T-cell (primary cell): ENCODE measurements around the gene ZBTB42. TPM values are rescaled to one million over a fixed set of nuclear protein-coding genes. Genes with fewer than 3 reads are reported as not detected.

Experiments
- ATAC-seq, 4 experiments: fragments of 200-7000 bp in 3 of 4; fragments of 150-1000 bp in 1 of 4; cut with Tn5 transposase; replicated peaks in 1 of 4; 1 replicate in 3 of 4; 2 replicates in 1 of 4; pipeline ENCODE4 v1.10.0; 2021; ENCODE audit warnings: moderate library complexity in 3 of 4, mild to moderate bottlenecking in 2 of 4, moderate number of reproducible peaks in 1 of 4
- CTCF ChIA-PET, 2 donors: fragments of 300-600 bp; sonication (Branson Sonifier 250); formaldehyde crosslinking; loops; one replicate each; lab custom pipeline; 2022; ENCODE audit warnings: antibody characterized with exemption in 2 of 2; lab: Charles Lee
- POLR2A ChIA-PET, 2 donors: fragments of 300-600 bp; sonication (Branson Sonifier 250); formaldehyde crosslinking; loops; one replicate each; lab custom pipeline; 2022; ENCODE audit warnings: antibody characterized with exemption in 2 of 2; lab: Charles Lee
- DNase-seq, 35 experiments: peaks; one replicate each; pipeline versions ENCODE4 v3.0.0 to v3.0.0-alpha.2; 2013 to 2023
- H3K27ac ChIP-seq: one replicate; pipeline ENCODE4 v1.5.1; 2013; ENCODE audit warnings: low read length
- H3K27me3 ChIP-seq, 2 experiments: replicated peaks in 1 of 2; 1 replicate in 1 of 2; 2 replicates in 1 of 2; pipeline versions ENCODE4 v1.6.1 to v1.7.0; 2013; ENCODE audit warnings: low read length in 1 of 2, mixed read lengths in 1 of 2; ENCODE audit not compliant: control insufficient read depth in 2 of 2, insufficient read depth in 2 of 2; ENCODE audit errors: extremely low read depth in 1 of 2
- H3K36me3 ChIP-seq, 2 donors: 1 replicate in 1 of 2; 2 replicates in 1 of 2; pipeline versions ENCODE4 v1.6.1 to v1.7.0; 2013; ENCODE audit warnings: low read length in 1 of 2; ENCODE audit not compliant: control insufficient read depth in 2 of 2, insufficient read depth in 1 of 2; ENCODE audit errors: extremely low read depth in 1 of 2
- H3K4me1 ChIP-seq, 2 experiments: 1 replicate in 1 of 2; 2 replicates in 1 of 2; pipeline versions ENCODE4 v1.6.1 to v1.7.0; 2013; ENCODE audit warnings: low read length in 2 of 2, mixed read lengths in 1 of 2; ENCODE audit not compliant: insufficient read depth in 2 of 2, control insufficient read depth in 1 of 2; ENCODE audit errors: extremely low read depth in 1 of 2
- H3K4me3 ChIP-seq, 2 donors: 1 replicate in 1 of 2; 2 replicates in 1 of 2; pipeline versions ENCODE4 v1.5.1 to v1.7.0; 2013; ENCODE audit warnings: mild to moderate bottlenecking in 2 of 2, low read length in 1 of 2, moderate library complexity in 1 of 2; ENCODE audit not compliant: control insufficient read depth in 1 of 2; ENCODE audit errors: extremely low read depth in 1 of 2
- H3K9me3 ChIP-seq: 2 replicates; pipeline ENCODE4 v1.7.0; 2013
- H3K27ac Mint-ChIP-seq, 2 donors: one replicate each; pipeline ENCODE4 v1.8.0; 2020 to 2021; ENCODE audit warnings: mild to moderate bottlenecking in 2 of 2, mixed read lengths in 2 of 2
- H3K27me3 Mint-ChIP-seq, 2 donors: one replicate each; pipeline ENCODE4 v1.8.0; 2021 to 2022; ENCODE audit warnings: mixed read lengths in 2 of 2
- H3K36me3 Mint-ChIP-seq: one replicate; pipeline ENCODE4 v1.8.0; 2021; ENCODE audit warnings: mixed read lengths
- H3K4me1 Mint-ChIP-seq, 3 donors: one replicate each; pipeline ENCODE4 v1.8.0; 2020 to 2022; ENCODE audit warnings: mixed read lengths in 3 of 3, mild to moderate bottlenecking in 1 of 3
- H3K4me3 Mint-ChIP-seq, 3 donors: one replicate each; pipeline ENCODE4 v1.8.0; 2020 to 2022; ENCODE audit warnings: mild to moderate bottlenecking in 3 of 3, mixed read lengths in 3 of 3, moderate library complexity in 3 of 3
- H3K9me3 Mint-ChIP-seq, 3 donors: one replicate each; pipeline ENCODE4 v1.8.0; 2020 to 2022; ENCODE audit warnings: mixed read lengths in 3 of 3
- WGBS: methylation state at CpG from one replicate; pipeline ENCODE4 v1.1.5; 2013; ENCODE audit warnings: missing lambda C conversion rate; ENCODE audit not compliant: insufficient coverage; 5-methylcytosine and 5-hydroxymethylcytosine counted together
- total RNA-seq, 35 experiments: library from RNA in 6 of 35; stranded (reverse) in 6 of 35; fragments of 120-200 nt in 1 of 35; gene quantifications; one replicate each; pipeline versions ENCODE4 v1.2.1 to v1.2.4 and lab custom pipeline; 2013 to 2026

Gene ZBTB42
- total RNA-seq, 5 donors from 2014 or later (not counting 1 experiment from before 2014, with no cell fraction given), result 3.5 to 10.5 (median 9.4) TPM

- Mint-ChIP-seq H3K4me3 (no peak overlapping the region), H3K27me3 (no peaks in the 10 kb centered on the region), H3K9me3 (peaks cover 0 to 2% (median 0%) of the 10 kb centered on the region in 3 donors), H3K27ac (no peak overlapping the region), H3K4me1 (peaks cover 0 to 10% (median 0%) of the 10 kb centered on the region in 3 donors), H3K36me3 (peaks cover 17% of the 10 kb centered on the region)
- no peaks in the 10 kb centered on the region for H3K9me3 ChIP-seq
- WGBS, result 92% methylated on average over 31 of the region's 34 CpGs
- no peak for ATAC-seq
- ChIA-PET POLR2A (no interaction called here), CTCF (interaction anchor here in 1 of 2 donors (1.2 kb wide), 1 partner anchor 54 kb away, joined by 3 read pairs; no protein-coding TSS in a partner anchor)
- peaks cover 18 to 33% of the 10 kb centered on the region in 2 donors for H3K36me3 ChIP-seq
- no peaks in the 10 kb centered on the region for H3K27me3 ChIP-seq
- peaks cover 0 to 8% of the 10 kb centered on the region in 2 experiments for H3K4me1 ChIP-seq
- H3K4me3 ChIP-seq, result no peak overlapping the region
- no peak for DNase-seq
- H3K27ac ChIP-seq, result no peak overlapping the region
Measured at GRCh38 chr14:104771918-104772706, 28.8 kb upstream of the ZBTB42 start.

- DNase-seq (no peak), ATAC-seq (no peak)
- H3K36me3 Mint-ChIP-seq, result peaks cover 17% of the 10 kb centered on the region
- Histone ChIP-seq H3K36me3 (peaks cover 20 to 30% of the 10 kb centered on the region in 2 donors), H3K4me1 (peaks cover 0 to 8% of the 10 kb centered on the region in 2 experiments), H3K27me3 (no peaks in the 10 kb centered on the region), H3K27ac (no peak overlapping the region), H3K4me3 (no peak overlapping the region), H3K9me3 (no peaks in the 10 kb centered on the region)
- H3K27me3 Mint-ChIP-seq, result no peaks in the 10 kb centered on the region
- POLR2A ChIA-PET, result no interaction called here
- H3K9me3 Mint-ChIP-seq, result peaks cover 0 to 2% (median 0%) of the 10 kb centered on the region in 3 donors
- WGBS, result 98% methylated on average over 37 of the region's 38 CpGs
- peaks cover 0 to 10% (median 0%) of the 10 kb centered on the region in 3 donors for H3K4me1 Mint-ChIP-seq
- H3K4me3 Mint-ChIP-seq, result no peak overlapping the region
- CTCF ChIA-PET, result interaction anchor here in 1 of 2 donors (1.2 kb wide), 1 partner anchor 53 kb away, joined by 3 read pairs; no protein-coding TSS in a partner anchor
- no peak overlapping the region for H3K27ac Mint-ChIP-seq
Measured at GRCh38 chr14:104772707-104773504, 28.0 kb upstream of the ZBTB42 start.

- Mint-ChIP-seq H3K27me3 (no peaks in the 10 kb centered on the region), H3K4me1 (peaks cover 0 to 6% (median 0%) of the 10 kb centered on the region in 3 donors), H3K4me3 (no peak overlapping the region), H3K9me3 (peaks cover 0 to 2% (median 0%) of the 10 kb centered on the region in 3 donors), H3K36me3 (peaks cover 17% of the 10 kb centered on the region), H3K27ac (no peak overlapping the region)
- ChIA-PET POLR2A (no interaction called here), CTCF (no interaction called here)
- Histone ChIP-seq H3K27me3 (no peaks in the 10 kb centered on the region), H3K4me1 (peaks cover 0 to 4% of the 10 kb centered on the region in 2 experiments), H3K4me3 (no peak overlapping the region), H3K27ac (no peak overlapping the region), H3K36me3 (peaks cover 22 to 32% of the 10 kb centered on the region in 2 donors), H3K9me3 (no peaks in the 10 kb centered on the region)
- DNase-seq, result no peak
- 94% methylated on average over 42 of the region's 46 CpGs for WGBS
- ATAC-seq, result peak in 1 of 4 experiments; percentile 16
Measured at GRCh38 chr14:104773505-104774452, 27.1 kb upstream of the ZBTB42 start.

GRCh38 chr14:104774453-104775072, 26.3 kb upstream of the ZBTB42 start:
- peaks cover 17% of the 10 kb centered on the region for H3K36me3 Mint-ChIP-seq
- WGBS, result 92% methylated on average over 20 of the region's 20 CpGs
- Histone ChIP-seq H3K9me3 (no peaks in the 10 kb centered on the region), H3K27me3 (no peaks in the 10 kb centered on the region), H3K4me3 (no peak overlapping the region), H3K36me3 (peaks cover 22 to 32% of the 10 kb centered on the region in 2 donors), H3K27ac (no peak overlapping the region), H3K4me1 (no peaks in the 10 kb centered on the region)
- H3K27ac Mint-ChIP-seq, result no peak overlapping the region
- peaks cover 0 to 2% (median 0%) of the 10 kb centered on the region in 3 donors for H3K4me1 Mint-ChIP-seq
- ChIA-PET POLR2A (no interaction called here), CTCF (no interaction called here)
- H3K4me3 Mint-ChIP-seq, result no peak overlapping the region
- peaks cover 0 to 2% (median 0%) of the 10 kb centered on the region in 3 donors for H3K9me3 Mint-ChIP-seq
- DNase-seq, result no peak
- ATAC-seq, result no peak
- no peaks in the 10 kb centered on the region for H3K27me3 Mint-ChIP-seq

GRCh38 chr14:104775073-104775489, 25.8 kb upstream of the ZBTB42 start:
- Mint-ChIP-seq H3K4me3 (no peak overlapping the region), H3K4me1 (no peaks in the 10 kb centered on the region), H3K36me3 (peaks cover 17% of the 10 kb centered on the region), H3K27me3 (no peaks in the 10 kb centered on the region), H3K27ac (no peak overlapping the region), H3K9me3 (peaks cover 0 to 2% (median 0%) of the 10 kb centered on the region in 3 donors)
- Histone ChIP-seq H3K36me3 (peaks cover 22 to 36% of the 10 kb centered on the region in 2 donors), H3K27ac (no peak overlapping the region), H3K9me3 (no peaks in the 10 kb centered on the region), H3K4me1 (no peaks in the 10 kb centered on the region), H3K27me3 (no peaks in the 10 kb centered on the region), H3K4me3 (no peak overlapping the region)
- DNase-seq (no peak), ATAC-seq (no peak)
- CTCF ChIA-PET, result no interaction called here
- POLR2A ChIA-PET, result no interaction called here
- 100% methylated on average over 10 of the region's 13 CpGs for WGBS
